Mononuclear cell (primary cell): ENCODE measurements around the gene NUDT4. TPM values are rescaled to one million over a fixed set of nuclear protein-coding genes. Genes with fewer than 3 reads are reported as not detected.
A peak's percentile ranks its signal among the peaks of the same experiment; 100 is the strongest.

ENCODE experiments used
- H3K27me3 ChIP-seq: 2 replicates; pipeline ENCODE4 v1.6.0; 2011; ENCODE audit warnings: low read length, control low read depth; ENCODE audit not compliant: insufficient read depth
- H3K4me1 ChIP-seq: 2 replicates; pipeline ENCODE4 v1.5.1; 2011; ENCODE audit warnings: mild to moderate bottlenecking, low read length, control low read depth; ENCODE audit not compliant: insufficient read depth
- H3K4me3 ChIP-seq: 2 replicates; pipeline ENCODE4 v1.5.1; 2011; ENCODE audit warnings: mild to moderate bottlenecking, low read length, moderate library complexity
- H3K9me3 ChIP-seq: 2 replicates; pipeline ENCODE4 v1.5.1; 2011; ENCODE audit warnings: low read depth, mild to moderate bottlenecking, control low read depth, low read length
- total RNA-seq: library from RNA; depleted of rRNA; stranded (reverse); fragments of >200 nt; gene quantifications from one replicate; pipeline ENCODE4 v1.2.3, GENCODE V29; 2012

The NUDT4 gene
- total RNA-seq = 87.6 TPM

GRCh38 chr12:93377252-93378195, at the start of gene NUDT4:
NUDT4 (plus strand) TSS chr12:93377925; CDS start chr12:93378323, 398 bp downstream.
- H3K4me3 ChIP-seq = peak within 1 kb of the TSS; percentile 66

GRCh38 chr12:93333054-93333453, 44.7 kb upstream of the NUDT4 start:
- Histone ChIP-seq H3K4me3 (no peak overlapping the region), H3K9me3 (no peaks in the 10 kb centered on the region), H3K4me1 (no peaks in the 10 kb centered on the region), H3K27me3 (no peaks in the 10 kb centered on the region)

More at GRCh38 chr12:93377252-93378195, at the start of gene NUDT4:
- H3K27me3 ChIP-seq = no peaks in the 10 kb centered on the region
- peaks cover 48% of the 10 kb centered on the region for H3K4me1 ChIP-seq
- no peaks in the 10 kb centered on the region for H3K9me3 ChIP-seq

GRCh38 chr12:93333828-93334227, 43.9 kb upstream of the NUDT4 start:
- no peaks in the 10 kb centered on the region for H3K9me3 ChIP-seq
- H3K4me3 ChIP-seq = no peak overlapping the region
- no peaks in the 10 kb centered on the region for H3K27me3 ChIP-seq

GRCh38 chr12:93335603-93336162, 42.0 kb upstream of the NUDT4 start:
- no peaks in the 10 kb centered on the region for H3K4me1 ChIP-seq
- no peak overlapping the region for H3K4me3 ChIP-seq
- no peaks in the 10 kb centered on the region for H3K9me3 ChIP-seq
- no peaks in the 10 kb centered on the region for H3K27me3 ChIP-seq

More at GRCh38 chr12:93333828-93334227, 43.9 kb upstream of the NUDT4 start:
- no peaks in the 10 kb centered on the region for H3K4me1 ChIP-seq

- no peaks in the 10 kb centered on the region for H3K9me3 ChIP-seq
- H3K4me3 ChIP-seq = no peak overlapping the region
- H3K27me3 ChIP-seq = no peaks in the 10 kb centered on the region
- H3K4me1 ChIP-seq = no peaks in the 10 kb centered on the region
Observed at GRCh38 chr12:93336291-93336741, 41.4 kb upstream of the NUDT4 start.

GRCh38 chr12:93338598-93338997, 39.1 kb upstream of the NUDT4 start:
- no peak overlapping the region for H3K4me3 ChIP-seq
- no peaks in the 10 kb centered on the region for H3K9me3 ChIP-seq
- no peaks in the 10 kb centered on the region for H3K27me3 ChIP-seq
- no peaks in the 10 kb centered on the region for H3K4me1 ChIP-seq

- Histone ChIP-seq H3K27me3 (no peaks in the 10 kb centered on the region), H3K4me1 (no peaks in the 10 kb centered on the region), H3K4me3 (no peak overlapping the region), H3K9me3 (no peaks in the 10 kb centered on the region)
Observed at GRCh38 chr12:93339695-93340094, 38.0 kb upstream of the NUDT4 start.

- H3K9me3 ChIP-seq = no peaks in the 10 kb centered on the region
- H3K4me1 ChIP-seq = no peaks in the 10 kb centered on the region
- H3K27me3 ChIP-seq = no peaks in the 10 kb centered on the region
- H3K4me3 ChIP-seq = no peak overlapping the region
Observed at GRCh38 chr12:93341409-93342049, 36.2 kb upstream of the NUDT4 start.

- Histone ChIP-seq H3K9me3 (no peaks in the 10 kb centered on the region), H3K4me1 (no peaks in the 10 kb centered on the region)
Observed at GRCh38 chr12:93347054-93347785, 30.5 kb upstream of the NUDT4 start.

GRCh38 chr12:93348575-93349435, 28.9 kb upstream of the NUDT4 start:
- no peaks in the 10 kb centered on the region for H3K4me1 ChIP-seq
- H3K9me3 ChIP-seq = no peaks in the 10 kb centered on the region
- no peaks in the 10 kb centered on the region for H3K27me3 ChIP-seq

More at GRCh38 chr12:93347054-93347785, 30.5 kb upstream of the NUDT4 start:
- Histone ChIP-seq H3K4me3 (no peak overlapping the region), H3K27me3 (no peaks in the 10 kb centered on the region)

GRCh38 chr12:93351726-93352125, 26.0 kb upstream of the NUDT4 start:
- Histone ChIP-seq H3K4me3 (no peak overlapping the region), H3K9me3 (no peaks in the 10 kb centered on the region), H3K27me3 (no peaks in the 10 kb centered on the region)

More at GRCh38 chr12:93348575-93349435, 28.9 kb upstream of the NUDT4 start:
- H3K4me3 ChIP-seq = no peak overlapping the region

GRCh38 chr12:93352321-93352720, 25.4 kb upstream of the NUDT4 start:
- no peaks in the 10 kb centered on the region for H3K27me3 ChIP-seq
- H3K4me1 ChIP-seq = no peaks in the 10 kb centered on the region
- no peak overlapping the region for H3K4me3 ChIP-seq
- no peaks in the 10 kb centered on the region for H3K9me3 ChIP-seq

More at GRCh38 chr12:93351726-93352125, 26.0 kb upstream of the NUDT4 start:
- H3K4me1 ChIP-seq = no peaks in the 10 kb centered on the region

- no peaks in the 10 kb centered on the region for H3K4me1 ChIP-seq
- H3K4me3 ChIP-seq = no peak overlapping the region
- H3K9me3 ChIP-seq = no peaks in the 10 kb centered on the region
- H3K27me3 ChIP-seq = no peaks in the 10 kb centered on the region
Observed at GRCh38 chr12:93356214-93356613, 21.5 kb upstream of the NUDT4 start.

- no peak overlapping the region for H3K4me3 ChIP-seq
- no peaks in the 10 kb centered on the region for H3K9me3 ChIP-seq
- no peaks in the 10 kb centered on the region for H3K4me1 ChIP-seq
- no peaks in the 10 kb centered on the region for H3K27me3 ChIP-seq
Observed at GRCh38 chr12:93358058-93358457, 19.7 kb upstream of the NUDT4 start.
